ENCODE measurements around the gene GSTM2.

- no peak for TF ChIP-seq POLR2A (IDR thresholded peaks at IDR 0.05)
- TF ChIP-seq CTCF (IDR thresholded peaks at IDR 0.05), result no peak
These were observed 48.8 kb downstream of the GSTM2 start for GRCh38 chr1:109716570-109717090.
